Measurements from ENCODE around the gene LDLRAP1.
A peak's percentile ranks its signal among the peaks of the same experiment; 100 is the strongest.

Gene LDLRAP1, protein sequence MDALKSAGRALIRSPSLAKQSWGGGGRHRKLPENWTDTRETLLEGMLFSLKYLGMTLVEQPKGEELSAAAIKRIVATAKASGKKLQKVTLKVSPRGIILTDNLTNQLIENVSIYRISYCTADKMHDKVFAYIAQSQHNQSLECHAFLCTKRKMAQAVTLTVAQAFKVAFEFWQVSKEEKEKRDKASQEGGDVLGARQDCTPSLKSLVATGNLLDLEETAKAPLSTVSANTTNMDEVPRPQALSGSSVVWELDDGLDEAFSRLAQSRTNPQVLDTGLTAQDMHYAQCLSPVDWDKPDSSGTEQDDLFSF
- long read RNA-seq, transcript LDLRAP1-201 (9 exons, 2,940 nt) = major isoform, 185 of 277 reads
- long read RNA-seq, partial matches to known transcripts = 17 of 277 reads
- long read RNA-seq, other reads (novel, unspliced or antisense) = 75 of 277 reads

DNA sequence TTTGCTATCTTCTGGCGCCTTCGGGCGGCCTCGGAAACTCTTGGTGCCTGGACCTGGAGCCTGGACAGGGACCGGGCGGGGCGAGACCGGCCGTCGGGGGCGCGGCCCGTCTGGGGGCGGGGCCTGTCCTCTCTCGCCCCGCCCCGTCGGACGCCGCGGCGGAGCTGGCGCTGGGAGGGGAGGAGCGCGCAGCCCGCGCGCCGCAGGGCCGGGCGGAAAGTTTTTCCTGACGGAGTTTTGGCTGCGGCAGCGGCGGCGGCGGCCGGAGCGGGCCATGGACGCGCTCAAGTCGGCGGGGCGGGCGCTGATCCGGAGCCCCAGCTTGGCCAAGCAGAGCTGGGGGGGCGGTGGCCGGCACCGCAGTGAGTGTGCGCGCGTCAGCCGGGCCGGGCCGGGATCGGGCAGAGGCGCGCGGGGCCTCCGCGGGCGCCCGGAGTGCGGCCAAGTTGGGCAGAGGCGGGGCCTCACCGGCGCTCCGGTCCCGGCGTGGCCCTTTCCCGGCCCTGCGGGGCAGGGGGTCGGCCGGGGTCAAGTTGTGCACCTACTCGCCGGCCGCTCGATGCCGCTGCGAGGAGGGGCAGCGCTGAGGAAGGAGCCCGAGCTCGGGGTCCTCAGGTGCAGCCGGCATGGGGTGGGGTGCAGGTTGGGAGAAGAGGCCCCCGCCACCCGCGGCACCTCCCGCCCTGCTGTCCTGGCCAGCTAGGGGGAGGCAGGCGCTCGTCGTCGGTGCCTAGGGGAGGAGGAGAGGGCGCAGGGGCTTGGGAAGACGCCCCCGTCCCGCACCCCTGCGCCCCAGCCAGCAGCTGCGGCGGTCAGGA, at the start of gene LDLRAP1:
Gene LDLRAP1 (plus strand): TSS at position 182 of the 818 bp plus-strand sequence. CDS start 93 bp downstream, at position 275.
- TF ChIP-seq GABPA (IDR thresholded peaks at IDR 0.05; ENCODE audit: low read depth) = no peak
- TF ChIP-seq POLR2AphosphoS5 (IDR thresholded peaks at IDR 0.05; ENCODE audit: low read depth) = no peak
- TF ChIP-seq, protein P1, sequence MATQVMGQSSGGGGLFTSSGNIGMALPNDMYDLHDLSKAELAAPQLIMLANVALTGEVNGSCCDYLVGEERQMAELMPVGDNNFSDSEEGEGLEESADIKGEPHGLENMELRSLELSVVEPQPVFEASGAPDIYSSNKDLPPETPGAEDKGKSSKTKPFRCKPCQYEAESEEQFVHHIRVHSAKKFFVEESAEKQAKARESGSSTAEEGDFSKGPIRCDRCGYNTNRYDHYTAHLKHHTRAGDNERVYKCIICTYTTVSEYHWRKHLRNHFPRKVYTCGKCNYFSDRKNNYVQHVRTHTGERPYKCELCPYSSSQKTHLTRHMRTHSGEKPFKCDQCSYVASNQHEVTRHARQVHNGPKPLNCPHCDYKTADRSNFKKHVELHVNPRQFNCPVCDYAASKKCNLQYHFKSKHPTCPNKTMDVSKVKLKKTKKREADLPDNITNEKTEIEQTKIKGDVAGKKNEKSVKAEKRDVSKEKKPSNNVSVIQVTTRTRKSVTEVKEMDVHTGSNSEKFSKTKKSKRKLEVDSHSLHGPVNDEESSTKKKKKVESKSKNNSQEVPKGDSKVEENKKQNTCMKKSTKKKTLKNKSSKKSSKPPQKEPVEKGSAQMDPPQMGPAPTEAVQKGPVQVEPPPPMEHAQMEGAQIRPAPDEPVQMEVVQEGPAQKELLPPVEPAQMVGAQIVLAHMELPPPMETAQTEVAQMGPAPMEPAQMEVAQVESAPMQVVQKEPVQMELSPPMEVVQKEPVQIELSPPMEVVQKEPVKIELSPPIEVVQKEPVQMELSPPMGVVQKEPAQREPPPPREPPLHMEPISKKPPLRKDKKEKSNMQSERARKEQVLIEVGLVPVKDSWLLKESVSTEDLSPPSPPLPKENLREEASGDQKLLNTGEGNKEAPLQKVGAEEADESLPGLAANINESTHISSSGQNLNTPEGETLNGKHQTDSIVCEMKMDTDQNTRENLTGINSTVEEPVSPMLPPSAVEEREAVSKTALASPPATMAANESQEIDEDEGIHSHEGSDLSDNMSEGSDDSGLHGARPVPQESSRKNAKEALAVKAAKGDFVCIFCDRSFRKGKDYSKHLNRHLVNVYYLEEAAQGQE (IDR thresholded peaks at IDR 0.05; ENCODE audit: insufficient replicate concordance, low read depth) = no peak
- no peak for TF ChIP-seq SPI1 (IDR thresholded peaks at IDR 0.05; ENCODE audit: borderline replicate concordance, low read depth)
- TF ChIP-seq CTCF (IDR thresholded peaks at IDR 0.05; ENCODE audit: insufficient read depth, low read length) = no peak
- peak within 1 kb of the TSS; percentile 87 for H3K4me3 ChIP-seq (replicated peaks; ENCODE audit: insufficient read depth, low read length)
- DNase-seq (ENCODE audit: low read depth in 1 of 2, low spot score in 1 of 2) = peak; percentile 53 to 59

DNA sequence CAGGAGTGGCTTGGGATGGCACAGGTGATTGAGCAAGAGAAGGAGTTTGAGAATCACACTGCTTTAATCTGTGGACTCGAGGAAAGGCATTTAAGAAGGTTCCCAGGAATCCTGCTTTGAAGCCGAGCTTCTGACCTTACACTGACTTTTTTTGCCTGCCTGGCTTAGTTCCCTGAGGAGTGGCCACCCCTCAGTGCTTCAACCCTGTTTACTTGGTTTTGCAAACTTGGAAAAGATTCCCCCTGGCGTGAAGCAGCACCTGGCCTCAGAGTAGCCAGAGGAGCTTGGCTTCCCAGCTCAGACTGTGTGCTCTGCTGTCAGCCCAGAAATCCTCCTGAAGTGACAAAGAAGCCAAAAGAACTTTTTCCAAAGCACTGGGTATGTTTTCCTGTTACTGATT, 48.5 kb upstream of the LDLRAP1 start:
- TF ChIP-seq POLR2AphosphoS5 (IDR thresholded peaks at IDR 0.05; ENCODE audit: low read depth) (no peak), CTCF (IDR thresholded peaks at IDR 0.05; ENCODE audit: insufficient read depth, low read length) (no peak), SPI1 (IDR thresholded peaks at IDR 0.05; ENCODE audit: borderline replicate concordance, low read depth) (no peak)
- TF ChIP-seq, protein P1 (IDR thresholded peaks at IDR 0.05; ENCODE audit: insufficient replicate concordance, low read depth) = no peak
- DNase-seq (ENCODE audit: low read depth in 1 of 2, low spot score in 1 of 2) = no peak
- Histone ChIP-seq H3K27ac (replicated peaks) (no peak overlapping the region), H3K4me3 (replicated peaks; ENCODE audit: insufficient read depth, low read length) (no peak overlapping the region), H3K27me3 (ENCODE audit: insufficient read depth, poor library complexity, severe bottlenecking) (no peaks in the 10 kb centered on the region)

More for the DNA sequence above, at the start of gene LDLRAP1:
- Histone ChIP-seq H3K27me3 (ENCODE audit: insufficient read depth, poor library complexity, severe bottlenecking) (no peaks in the 10 kb centered on the region), H3K27ac (replicated peaks) (peak within 1 kb of the TSS; percentile 47; the same call in 1 of the 2 replicates)

DNA sequence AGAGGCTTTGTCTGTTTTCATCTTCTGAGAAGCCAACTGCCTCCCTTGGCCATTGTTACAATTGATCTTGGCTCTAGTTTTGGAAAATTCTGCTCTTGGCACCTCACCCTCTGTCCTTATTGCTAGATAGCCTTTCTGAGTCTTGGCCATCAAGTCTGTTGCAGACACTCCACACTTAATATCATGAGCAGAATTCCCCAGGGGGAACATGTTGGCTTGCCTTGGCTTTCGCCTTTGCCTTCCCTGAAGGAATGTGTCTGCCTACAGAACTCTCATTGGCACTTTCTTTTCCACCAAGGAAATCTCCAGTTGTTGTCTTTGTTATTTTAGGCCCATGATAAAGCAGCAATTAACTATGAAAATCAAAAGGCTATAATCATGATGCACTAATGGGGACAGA, 42.7 kb upstream of the LDLRAP1 start:
- DNase-seq (ENCODE audit: low read depth in 1 of 2, low spot score in 1 of 2) = no peak
- H3K4me3 ChIP-seq (replicated peaks; ENCODE audit: insufficient read depth, low read length) = no peak overlapping the region
- H3K27me3 ChIP-seq (ENCODE audit: insufficient read depth, poor library complexity, severe bottlenecking) = no peaks in the 10 kb centered on the region
- TF ChIP-seq SPI1 (IDR thresholded peaks at IDR 0.05; ENCODE audit: borderline replicate concordance, low read depth) (no peak), POLR2AphosphoS5 (IDR thresholded peaks at IDR 0.05; ENCODE audit: low read depth) (no peak)
- TF ChIP-seq, protein P1 (IDR thresholded peaks at IDR 0.05; ENCODE audit: insufficient replicate concordance, low read depth) = no peak
- no peak overlapping the region for H3K27ac ChIP-seq (replicated peaks)

All from HL-60 (cell line).